GM18502 (cell line): ENCODE measurements around the gene IFI27L1.

Experiments used
- ATAC-seq: cut with Tn5 transposase; IDR thresholded peaks from one replicate; pipeline ENCODE4 v1.9.1; 2021; ENCODE audit warnings: mild to moderate bottlenecking; ENCODE audit not compliant: unreplicated experiment, poor library complexity

Gene IFI27L1, protein sequence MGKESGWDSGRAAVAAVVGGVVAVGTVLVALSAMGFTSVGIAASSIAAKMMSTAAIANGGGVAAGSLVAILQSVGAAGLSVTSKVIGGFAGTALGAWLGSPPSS

DNA sequence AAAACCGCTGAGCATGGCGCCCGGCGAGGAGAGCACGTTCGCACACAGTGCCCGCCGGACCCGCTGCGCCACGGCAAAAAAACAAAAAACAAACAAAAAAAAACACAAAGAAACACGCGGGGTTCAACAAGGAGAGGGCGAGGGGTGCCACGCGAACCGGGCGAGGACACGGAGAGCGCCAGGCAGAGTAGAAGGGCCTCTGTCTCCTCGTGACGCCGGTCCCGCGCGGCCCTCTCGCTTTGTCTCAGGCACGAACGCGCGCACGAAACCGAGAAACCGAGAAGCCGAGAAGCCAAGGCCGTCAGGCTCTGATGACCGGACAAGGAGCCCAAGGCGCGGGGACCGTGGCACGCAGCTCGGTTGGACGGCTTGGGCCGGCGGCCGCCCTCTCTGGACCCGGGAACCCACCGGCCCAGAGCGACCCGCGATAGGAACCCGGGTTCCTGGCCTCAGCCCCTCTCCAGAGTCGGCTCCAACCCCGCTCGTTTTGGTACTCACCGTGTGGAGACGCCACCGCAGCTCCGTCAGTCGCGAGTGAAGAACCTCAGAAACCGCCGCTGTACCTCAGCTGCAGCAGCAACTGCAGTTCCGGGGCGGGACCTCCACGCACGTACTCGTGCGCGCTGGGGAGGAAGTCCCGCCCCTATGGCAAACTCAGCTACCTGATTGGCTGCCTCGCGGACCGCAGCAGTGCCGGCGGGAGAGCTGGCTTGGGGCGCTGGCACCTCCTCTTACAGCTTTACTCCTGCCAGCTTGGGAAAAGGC is at the start of gene IFI27L1, which contains the start of gene DDX24:
Gene IFI27L1 (plus strand): TSS at position 690 of the 765 bp plus-strand sequence. CDS start 15,628 bp downstream, outside the sequence.
Gene DDX24 (minus strand): TSS at position 582 of the 765 bp plus-strand sequence. CDS start 1,460 bp downstream, outside the sequence.
- ATAC-seq = peak; percentile 98

DNA sequence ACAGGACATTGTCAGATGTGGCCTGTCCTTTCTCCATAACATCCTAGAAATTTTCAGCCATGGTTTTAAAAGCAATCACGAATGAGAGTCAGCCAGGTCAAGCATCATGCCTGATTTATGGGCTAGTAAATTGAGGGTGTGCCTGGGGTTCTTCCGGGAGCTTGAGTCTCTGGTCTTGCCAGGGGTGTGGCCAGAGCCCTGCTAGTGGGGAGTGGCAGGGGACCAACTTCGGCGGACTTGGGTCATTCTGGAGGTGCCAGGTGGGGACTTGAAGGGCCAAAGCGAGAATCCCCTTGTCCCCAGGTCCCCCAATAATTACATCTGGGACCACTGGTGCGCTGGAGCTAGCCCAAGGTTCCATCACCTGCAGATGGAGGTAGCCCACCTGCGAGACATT is 49.2 kb upstream of the IFI27L1 start:
- ATAC-seq = no peak

DNA sequence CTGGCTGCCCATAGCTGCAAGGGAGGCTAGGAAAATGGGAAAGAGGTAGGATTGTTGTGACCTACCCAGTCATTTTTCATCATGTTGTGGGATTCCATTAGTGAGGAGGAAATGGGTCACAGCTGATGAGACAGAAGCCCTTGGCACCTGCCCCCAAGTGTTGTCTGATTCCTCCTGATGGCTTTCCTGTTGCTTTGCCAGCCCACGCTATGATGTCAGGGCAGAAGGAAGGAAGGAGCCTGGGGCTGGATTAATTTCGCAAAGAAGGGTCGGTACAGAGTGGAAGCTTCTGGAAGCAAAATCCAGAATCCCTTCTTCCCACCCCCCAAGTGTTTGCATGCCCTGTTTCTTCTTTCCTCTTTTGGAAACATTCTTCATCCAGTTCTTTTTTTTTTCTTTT is 46.2 kb upstream of the IFI27L1 start:
- no peak for ATAC-seq

DNA sequence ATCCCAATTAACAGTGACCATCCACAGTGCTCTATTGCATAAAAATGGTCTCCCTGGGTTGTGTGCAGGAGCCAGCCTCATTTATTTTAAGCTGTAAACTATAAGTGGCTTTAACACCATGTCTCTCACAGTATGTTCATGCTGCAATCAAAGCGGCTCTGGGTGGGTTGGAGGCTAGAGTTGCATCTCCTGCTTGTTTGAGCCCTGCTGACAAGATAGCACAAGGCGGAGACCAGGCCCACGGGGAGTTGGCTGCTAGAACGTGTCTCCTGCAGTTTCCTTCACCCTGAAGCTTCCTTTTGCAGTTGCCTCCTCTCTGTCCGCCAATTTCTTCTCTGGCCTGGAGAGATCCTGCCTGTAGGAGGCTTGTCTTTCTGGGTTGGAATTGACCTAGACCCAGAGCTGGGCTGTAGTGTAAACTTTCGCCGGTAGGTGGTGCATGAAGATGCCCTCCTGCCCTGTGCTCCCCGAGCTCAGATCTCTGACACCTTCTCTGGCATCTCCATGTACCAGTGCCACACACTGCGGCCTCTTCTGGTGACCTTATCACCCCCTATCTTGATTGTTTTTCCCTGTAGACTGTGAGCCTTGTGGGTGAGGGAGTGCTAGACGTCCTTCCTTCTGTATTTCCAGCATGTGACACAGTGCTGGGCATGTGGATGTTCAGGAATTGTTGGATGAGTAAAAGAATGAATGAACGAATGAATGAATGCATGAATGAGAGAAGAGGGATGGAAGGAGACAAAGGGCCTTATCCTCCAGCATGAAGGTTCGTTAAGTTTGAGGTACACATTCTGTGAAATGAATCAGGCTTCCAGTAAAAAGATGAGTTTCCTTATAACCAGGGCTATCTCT is 44.6 kb upstream of the IFI27L1 start:
- peak; percentile 92 for ATAC-seq

DNA sequence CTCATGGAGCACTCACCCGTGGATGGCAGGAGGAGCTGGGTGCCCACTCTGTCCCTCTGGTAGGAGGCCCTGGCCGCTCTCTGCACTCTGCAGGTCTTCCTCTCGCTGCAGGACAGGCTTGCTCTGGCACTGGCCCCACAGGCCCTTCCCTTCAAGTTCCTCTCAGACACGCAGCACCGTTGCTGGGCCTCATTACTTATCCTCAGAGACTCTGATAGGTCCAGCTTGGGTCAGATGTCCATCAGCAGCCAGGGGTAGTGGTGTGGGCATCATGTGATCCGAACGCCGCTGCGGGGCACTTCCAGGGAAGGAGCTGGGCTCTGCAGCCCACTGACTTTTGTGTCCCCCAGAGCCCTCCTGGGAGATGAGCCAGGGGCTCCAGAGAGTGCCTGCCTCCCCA is 43.2 kb upstream of the IFI27L1 start:
- no peak for ATAC-seq

DNA sequence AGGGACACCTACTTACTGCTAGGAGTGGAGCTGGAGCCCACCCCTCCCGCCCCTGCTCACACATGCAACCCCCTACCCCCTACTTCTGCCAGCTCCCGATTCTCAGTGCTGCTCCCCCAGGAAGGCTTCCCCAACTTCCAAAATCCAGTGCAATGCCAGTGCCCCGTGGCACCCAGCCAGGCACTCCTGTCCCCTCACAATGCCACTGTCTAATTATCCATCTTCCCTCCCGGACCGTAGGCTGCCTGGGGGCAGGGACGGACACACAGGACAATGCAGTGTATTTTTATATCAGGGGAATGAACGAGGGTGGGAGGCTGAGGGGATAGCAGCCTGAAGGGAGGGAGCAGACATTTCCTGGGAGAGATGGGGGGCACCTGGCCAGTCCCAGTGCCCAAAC is 42.6 kb upstream of the IFI27L1 start:
- no peak for ATAC-seq

DNA sequence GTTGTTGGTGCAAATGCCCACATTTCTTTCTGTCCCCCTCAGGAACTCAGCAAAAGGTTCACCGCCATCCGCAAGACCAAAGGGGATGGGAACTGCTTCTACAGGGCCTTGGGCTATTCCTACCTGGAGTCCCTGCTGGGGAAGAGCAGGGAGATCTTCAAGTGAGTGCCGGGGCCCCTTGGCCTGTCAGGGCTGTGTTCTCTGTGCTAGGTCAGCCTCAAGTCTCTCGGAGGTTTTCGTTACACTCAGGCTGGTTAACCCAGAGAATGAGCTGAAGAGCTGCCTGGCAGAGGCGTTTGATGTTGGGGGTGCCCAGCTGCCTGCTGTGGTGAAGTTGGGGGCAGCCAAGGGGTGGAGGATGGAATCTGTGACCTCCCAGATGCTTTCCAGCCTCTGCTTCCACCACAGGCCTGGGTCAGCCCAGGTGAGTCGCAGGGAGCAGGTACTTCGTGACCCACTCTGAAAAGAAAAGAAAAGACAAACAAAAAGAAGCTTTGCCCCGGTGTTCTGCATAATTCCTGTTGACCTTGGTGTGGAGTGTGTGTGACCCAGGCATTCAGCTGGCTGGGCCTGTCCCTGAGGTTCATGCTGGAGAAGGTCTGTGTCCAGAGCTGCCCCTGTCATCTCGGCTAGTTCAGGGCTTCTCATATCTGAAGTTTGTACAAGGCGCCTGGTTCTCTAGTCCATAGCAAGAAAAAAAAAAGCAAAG is 42.0 kb upstream of the IFI27L1 start:
- no peak for ATAC-seq

DNA sequence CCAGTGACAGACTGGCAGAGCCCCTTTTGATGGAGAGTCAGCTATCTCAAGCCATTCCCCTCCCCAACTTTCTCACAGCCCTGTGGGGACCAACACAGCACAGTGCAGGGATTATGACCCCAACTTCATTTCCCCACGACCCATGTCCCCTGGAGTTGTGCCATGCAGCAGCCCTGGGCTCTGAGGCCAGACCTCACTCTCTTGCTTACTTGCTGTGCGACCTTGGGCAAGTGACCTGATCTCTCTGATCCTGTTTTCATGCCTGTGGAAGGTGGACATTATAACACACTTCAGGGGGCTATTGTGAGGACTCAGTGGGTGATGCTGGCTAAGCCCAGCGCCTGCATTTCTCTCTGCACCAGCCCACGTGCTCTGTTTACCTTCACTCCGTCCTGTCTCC is 40.9 kb upstream of the IFI27L1 start:
- ATAC-seq = no peak

DNA sequence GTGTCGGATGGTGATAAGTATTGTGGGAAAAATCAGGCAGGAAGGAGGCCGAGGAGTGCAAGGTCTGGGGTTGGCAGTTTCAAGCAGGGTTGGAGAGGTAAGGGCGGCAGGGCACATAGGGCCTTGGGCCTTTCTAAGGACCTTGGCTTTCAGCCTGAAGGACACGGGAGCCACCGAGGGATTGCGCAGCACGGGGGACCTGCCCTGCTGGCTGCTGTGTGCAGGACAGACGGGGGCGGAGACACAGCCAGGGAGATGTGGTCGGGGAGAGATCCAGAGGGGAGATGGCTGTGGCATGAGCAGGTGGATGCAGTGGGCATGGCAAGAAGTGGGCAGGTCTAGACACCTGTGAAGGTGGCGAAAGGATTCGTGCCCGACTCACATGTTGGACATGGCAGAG is 40.3 kb upstream of the IFI27L1 start:
- no peak for ATAC-seq

DNA sequence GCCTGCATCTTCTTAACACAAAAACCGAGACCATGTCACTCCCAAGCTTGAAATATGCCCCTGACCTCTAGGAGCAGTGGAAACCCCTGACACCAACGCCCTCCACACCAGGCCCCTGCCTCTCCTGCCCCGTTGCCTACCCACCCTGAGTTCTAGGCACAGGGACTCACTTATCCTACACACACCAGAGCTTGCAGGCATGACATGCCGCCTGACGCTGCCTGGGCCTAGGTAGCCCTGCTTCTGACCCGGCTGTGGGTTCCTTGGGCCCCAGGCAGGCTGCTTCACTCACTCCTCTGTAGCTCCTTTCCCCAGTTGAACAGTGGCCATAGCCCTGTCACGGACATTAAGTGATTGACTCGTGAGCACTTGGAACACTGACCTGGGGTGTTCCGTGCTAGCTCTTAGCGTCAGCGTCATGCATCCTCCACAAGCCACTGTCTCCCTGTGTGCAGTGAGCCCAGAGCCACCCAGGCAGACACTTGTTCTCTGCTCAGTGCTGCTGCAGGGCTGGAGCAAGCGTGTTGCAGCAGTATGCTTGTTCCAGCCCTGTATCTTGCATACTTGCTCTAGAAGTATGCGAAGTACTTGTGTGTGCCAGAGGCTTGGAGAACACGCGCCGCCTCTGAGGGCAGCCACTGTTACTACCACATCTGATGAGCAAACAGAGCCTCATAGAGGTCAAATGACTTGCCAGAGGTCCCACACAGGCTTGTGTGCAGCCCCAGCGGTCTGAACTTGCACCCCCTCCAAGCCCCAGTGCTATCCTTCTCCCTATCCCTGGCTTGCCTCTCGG is 39.4 kb upstream of the IFI27L1 start:
- no peak for ATAC-seq

DNA sequence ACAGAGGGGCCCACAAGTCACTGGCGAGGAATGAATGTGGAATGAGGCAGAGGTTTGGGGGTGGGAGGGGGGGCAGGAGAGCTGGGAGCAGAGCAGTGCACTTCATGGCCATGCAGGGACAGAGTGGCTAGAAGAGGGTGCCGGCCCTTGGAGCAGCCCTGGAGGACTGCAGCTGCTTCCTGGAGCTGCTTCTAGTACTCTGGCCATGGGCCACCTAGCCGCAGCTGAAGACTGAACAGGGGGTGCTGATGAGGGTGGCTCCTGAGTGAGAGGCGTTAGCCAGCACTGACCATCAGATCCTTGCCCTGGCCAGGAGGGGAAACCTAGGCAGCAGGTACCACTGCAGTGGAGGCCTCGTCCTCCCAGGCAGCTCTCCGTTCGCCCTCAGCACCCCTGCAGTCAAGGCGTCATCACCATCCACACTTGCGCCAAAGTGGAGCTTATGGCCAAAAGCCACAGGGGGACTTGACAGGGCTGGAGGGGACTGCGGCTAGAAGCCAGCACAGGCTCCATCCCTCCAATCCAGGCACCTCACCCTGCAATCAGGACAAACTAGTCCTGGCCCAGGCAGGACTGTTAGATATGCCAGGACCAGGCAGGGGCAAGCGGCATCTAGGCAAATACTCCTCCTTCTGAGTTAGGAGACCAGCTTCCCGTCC is 38.5 kb upstream of the IFI27L1 start:
- ATAC-seq = no peak

DNA sequence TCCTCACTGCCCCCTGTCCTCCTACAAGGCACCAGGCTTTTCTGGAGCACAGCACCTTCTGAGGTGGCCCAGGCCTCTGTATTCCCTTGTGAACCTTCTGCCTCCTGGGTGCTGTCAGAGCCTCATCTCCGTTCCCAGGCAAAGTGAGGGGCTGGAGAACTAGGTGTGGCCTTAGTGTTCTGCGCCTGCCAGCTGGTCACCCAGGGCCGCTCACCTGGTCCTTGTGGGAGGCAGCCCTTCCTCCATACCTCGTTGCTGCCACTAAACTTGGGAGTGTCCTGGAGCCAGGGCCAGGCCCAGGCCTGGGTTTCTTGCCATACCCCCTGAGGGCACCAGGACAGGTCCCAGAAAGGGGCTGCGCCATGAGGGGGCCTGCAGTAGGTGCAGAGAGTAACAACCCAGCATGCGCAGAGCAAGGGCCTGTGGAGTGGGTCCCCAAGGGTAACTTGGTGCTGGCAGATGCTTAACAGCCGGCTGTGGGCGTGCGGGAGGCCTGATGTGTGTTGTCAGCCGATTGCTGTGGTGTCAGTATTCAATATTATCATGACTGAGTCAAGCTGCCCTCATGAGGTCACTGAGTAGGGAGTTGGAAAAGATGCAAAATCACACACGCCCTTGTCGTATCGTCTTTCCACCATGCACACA is 37.9 kb upstream of the IFI27L1 start:
- no peak for ATAC-seq

DNA sequence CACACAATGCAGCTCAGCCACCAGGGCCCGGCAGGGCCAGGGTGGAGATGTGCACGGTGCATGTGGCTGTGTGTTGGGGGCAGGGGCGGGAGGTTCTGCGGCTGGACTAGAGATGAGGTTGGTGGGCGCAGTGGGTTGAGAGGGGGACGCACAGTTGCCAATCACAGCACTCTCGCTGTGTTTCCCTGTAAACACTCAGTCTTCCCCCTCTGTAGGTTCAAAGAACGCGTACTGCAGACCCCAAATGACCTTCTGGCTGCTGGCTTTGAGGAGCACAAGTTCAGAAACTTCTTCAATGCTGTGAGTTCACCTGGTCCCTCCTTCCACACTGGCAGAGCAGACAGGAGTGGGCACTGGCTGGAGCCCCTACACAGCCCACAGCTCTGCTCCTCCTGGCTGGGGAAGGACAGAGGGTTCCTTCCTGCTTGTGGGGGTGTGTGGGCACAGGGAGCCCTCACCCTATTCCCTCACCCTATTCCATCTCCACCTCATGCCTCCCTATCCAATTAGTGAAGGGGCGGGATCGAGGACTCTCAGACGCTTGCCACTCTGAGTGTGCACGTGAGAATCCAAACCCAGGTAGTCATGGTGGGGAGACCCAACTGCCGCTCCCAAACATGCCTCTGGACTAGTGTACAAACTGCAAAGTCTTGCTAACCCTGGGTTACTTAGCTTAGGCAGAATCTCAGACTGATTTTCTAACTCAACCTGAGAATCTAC is 37.2 kb upstream of the IFI27L1 start:
- no peak for ATAC-seq

DNA sequence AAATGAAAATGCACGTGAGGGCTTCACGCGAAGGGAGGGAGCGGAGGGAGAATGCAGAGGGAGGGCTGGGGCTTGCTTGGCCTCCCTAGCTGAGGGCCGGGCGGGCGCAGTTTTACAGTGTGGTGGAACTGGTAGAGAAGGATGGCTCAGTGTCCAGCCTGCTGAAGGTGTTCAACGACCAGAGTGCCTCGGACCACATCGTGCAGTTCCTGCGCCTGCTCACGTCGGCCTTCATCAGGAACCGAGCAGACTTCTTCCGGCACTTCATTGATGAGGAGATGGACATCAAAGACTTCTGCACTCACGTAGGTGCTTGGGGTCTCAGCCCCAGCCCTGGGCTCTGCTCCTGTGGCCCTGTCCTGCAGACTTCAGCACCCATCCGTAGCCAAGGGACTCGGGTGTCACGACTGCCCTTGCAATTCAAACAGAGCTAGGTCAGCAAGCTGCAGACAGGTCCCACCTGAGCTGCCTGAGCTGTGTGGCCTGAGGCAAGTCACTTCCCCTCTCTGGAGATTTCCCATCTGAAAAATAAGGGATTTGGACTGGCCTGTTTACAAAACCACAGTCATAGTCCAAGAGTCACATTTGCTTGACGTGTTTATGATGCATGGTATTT is 36.5 kb upstream of the IFI27L1 start:
- no peak for ATAC-seq

DNA sequence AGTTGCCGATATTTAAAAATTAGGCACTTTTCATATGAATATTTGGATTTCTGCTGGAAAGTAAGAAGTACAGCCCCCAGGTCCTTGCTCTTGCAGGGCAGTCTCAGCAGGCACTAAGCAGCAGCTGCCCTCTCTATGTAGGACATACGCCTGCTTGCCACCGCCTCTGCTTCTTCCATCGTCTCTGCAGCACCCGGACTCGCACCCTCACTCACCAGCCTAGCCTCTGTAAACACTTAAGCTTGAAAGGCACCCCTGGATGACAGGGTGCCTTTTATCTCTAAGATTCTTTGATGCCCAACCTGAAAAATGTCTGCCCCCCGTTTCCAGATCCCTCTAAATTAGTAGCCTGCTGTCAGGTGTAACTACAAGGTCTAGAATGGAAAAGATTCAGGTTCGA is 36.0 kb upstream of the IFI27L1 start:
- ATAC-seq = no peak

DNA sequence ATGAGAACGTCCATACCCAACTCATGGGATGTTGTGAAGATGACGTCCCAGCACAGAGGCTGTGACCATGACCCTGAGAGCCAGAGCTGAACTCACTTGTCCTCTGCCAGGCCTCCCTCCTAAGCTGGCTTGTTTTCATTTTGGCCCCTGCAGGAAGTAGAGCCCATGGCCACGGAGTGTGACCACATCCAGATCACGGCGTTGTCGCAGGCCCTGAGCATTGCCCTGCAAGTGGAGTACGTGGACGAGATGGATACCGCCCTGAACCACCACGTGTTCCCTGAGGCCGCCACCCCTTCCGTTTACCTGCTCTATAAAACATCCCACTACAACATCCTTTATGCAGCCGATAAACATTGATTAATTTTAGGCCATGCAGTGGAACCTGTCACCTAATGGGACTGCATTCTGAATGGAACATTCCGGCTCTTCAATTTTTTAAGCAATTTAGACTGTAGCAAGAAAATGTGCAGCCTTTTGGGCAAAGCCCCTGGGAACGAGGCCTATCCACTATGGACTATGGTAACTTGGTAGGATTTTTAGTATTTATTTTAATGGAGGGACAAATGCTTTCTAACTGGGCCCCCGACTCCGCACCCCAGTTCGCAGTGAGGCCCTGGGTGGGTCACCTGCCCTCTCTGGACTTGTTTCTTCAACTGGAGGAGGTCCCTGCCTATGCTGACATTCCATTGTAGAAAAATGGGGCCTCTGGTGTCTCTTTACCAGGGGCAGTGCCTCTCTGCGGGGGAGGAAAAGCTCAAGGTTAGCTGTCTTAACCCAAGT is 35.4 kb upstream of the IFI27L1 start:
- ATAC-seq = no peak

DNA sequence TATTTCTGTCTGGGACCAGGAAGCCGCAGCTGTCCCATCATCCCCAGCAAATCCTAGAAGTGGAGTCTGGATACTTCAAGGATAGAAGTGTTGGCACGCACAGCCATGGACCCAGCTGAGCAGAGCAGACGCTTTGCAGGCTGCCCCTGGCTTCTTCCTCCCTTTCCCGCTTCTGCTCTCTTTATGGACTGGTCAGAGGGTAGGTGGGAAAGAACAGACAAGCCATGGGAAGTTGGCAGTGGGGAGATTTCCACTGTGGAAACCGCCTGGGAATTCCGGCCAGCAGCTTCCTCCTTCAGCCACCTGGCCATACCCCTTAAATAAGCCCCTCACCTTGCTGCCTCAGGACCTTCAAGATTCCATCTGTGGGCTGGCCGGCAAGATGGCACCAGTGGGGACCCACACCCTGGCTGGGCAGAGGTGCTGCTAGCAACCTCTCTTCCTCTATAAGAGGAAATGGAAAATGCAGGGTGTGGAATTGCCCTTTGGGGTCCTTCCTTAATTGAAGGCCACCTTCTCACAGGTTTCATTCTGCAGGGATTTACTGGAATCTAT is 34.3 kb upstream of the IFI27L1 start:
- no peak for ATAC-seq
